ENCODE measurements around the gene PLSCR5. TPM values are rescaled to one million over a fixed set of nuclear protein-coding genes. Genes with fewer than 3 reads are reported as not detected.

PLSCR5 gene
- total and polyA plus RNA-seq, 2 donors (not counting 3 experiments of a cell fraction or from before 2014, with no cell fraction given): not detected

DNA sequence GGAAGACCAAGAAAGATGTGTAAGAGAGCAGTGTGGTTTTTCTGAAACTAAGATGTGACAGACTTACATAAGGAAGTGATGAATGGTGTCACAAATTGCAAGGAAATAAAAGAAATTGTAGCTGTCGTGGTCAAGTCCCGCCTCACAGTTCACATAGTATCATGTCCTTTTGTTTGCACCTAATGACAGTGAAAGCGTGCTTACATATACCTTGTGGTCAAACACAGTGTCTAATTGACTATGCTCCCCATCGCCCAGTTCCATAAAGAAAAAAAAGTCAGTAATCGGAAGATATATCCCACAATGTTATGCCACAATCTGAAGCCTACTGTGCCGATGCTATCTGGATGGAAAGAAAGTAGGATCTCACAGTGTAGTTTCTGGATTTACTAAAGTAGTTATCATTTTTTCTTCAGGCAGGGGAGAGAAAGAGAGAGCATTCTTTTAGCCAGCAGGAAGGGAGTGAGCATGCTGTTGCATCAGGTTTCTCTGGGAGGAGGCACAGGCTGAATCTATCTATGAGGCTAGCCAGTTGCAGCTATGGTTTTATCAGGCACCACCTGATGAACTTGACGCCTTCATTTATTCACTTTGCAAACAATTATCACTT is 50.9 kb downstream of the PLSCR5 start:
- no peak overlapping the region for H3K27ac ChIP-seq (ENCODE audit: insufficient read depth, low read depth, low read length)
- no peaks in the 10 kb centered on the region for H3K9me1 ChIP-seq (replicated peaks; ENCODE audit: control insufficient read depth, extremely low read depth, insufficient read depth, low read length)
- DNase-seq (ENCODE audit: low read depth, low spot score) (no peak), FAIRE-seq (no peak)
- dilution Hi-C loops (cut with MboI; ENCODE audit: extremely low pct_ligation_motif_present, low sequenced_read_pairs): no loop called here
- H3K4me3 ChIP-seq (replicated peaks in 1 of 3; ENCODE audit: insufficient read depth in 1 of 3, low read depth in 1 of 3, low read length in 3 of 3): no peak overlapping the region
- H3K79me2 ChIP-seq (ENCODE audit: control insufficient read depth, insufficient read depth, low read length): no peaks in the 10 kb centered on the region
- intact Hi-C loops (cut with micrococcal nuclease): no loop called here
- TF ChIP-seq FOS (IDR thresholded peaks at IDR 0.05; ENCODE audit: borderline replicate concordance, insufficient read depth, low read length): no peak
- TF ChIP-seq POLR2A (IDR thresholded peaks at IDR 0.05; ENCODE audit: low read depth, low read length): no peak
- TF ChIP-seq, protein P1, sequence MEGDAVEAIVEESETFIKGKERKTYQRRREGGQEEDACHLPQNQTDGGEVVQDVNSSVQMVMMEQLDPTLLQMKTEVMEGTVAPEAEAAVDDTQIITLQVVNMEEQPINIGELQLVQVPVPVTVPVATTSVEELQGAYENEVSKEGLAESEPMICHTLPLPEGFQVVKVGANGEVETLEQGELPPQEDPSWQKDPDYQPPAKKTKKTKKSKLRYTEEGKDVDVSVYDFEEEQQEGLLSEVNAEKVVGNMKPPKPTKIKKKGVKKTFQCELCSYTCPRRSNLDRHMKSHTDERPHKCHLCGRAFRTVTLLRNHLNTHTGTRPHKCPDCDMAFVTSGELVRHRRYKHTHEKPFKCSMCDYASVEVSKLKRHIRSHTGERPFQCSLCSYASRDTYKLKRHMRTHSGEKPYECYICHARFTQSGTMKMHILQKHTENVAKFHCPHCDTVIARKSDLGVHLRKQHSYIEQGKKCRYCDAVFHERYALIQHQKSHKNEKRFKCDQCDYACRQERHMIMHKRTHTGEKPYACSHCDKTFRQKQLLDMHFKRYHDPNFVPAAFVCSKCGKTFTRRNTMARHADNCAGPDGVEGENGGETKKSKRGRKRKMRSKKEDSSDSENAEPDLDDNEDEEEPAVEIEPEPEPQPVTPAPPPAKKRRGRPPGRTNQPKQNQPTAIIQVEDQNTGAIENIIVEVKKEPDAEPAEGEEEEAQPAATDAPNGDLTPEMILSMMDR (IDR thresholded peaks at IDR 0.05; ENCODE audit: extremely low read depth in 1 of 2, insufficient read depth in 1 of 2, low read depth in 1 of 2, low read length in 2 of 2): no peak
- TF ChIP-seq JUN (IDR thresholded peaks at IDR 0.05; ENCODE audit: borderline replicate concordance, insufficient read depth, insufficient read length, low read depth): no peak
- TF ChIP-seq MAX (IDR thresholded peaks at IDR 0.05; ENCODE audit: insufficient read depth, insufficient read length): no peak
- no peaks in the 10 kb centered on the region for H4K20me1 ChIP-seq (replicated peaks; ENCODE audit: control insufficient read depth, extremely low read depth, insufficient read depth, low read length)
- H3K9ac ChIP-seq (replicated peaks; ENCODE audit: extremely low read depth, insufficient read depth, low read length): no peak overlapping the region
- ChIA-PET POLR2A (no interaction called here), CTCF (interaction anchor here (1.2 kb wide), 1 partner anchor 11 kb away, joined by 3 read pairs; no protein-coding TSS in a partner anchor)
- no peaks in the 10 kb centered on the region for H3K9me3 ChIP-seq (replicated peaks; ENCODE audit: control insufficient read depth, insufficient read depth, low read length)
- H3K4me2 ChIP-seq (ENCODE audit: insufficient read depth, low read length): no peak overlapping the region
- H3K27me3 ChIP-seq (ENCODE audit: control insufficient read depth in 2 of 2, insufficient read depth in 2 of 2, low read length in 2 of 2): no peaks in the 10 kb centered on the region
- H2AFZ ChIP-seq (ENCODE audit: low read depth, low read length): no peak overlapping the region
- no peaks in the 10 kb centered on the region for H3K36me3 ChIP-seq (ENCODE audit: control insufficient read depth in 2 of 2, extremely low read depth in 1 of 2, insufficient read depth in 2 of 2, low read length in 2 of 2)
- no TSS peak for BruUV-seq (replicated peaks)
- H3K4me1 ChIP-seq (ENCODE audit: control insufficient read depth, extremely low read depth, insufficient read depth, low read length): no peaks in the 10 kb centered on the region

Measured in endothelial cell of umbilical vein (primary cell).